Chondrocyte (in vitro differentiated cells): ENCODE data around the gene SHBG. TPM values are rescaled to one million over a fixed set of nuclear protein-coding genes. Genes with fewer than 3 reads are reported as not detected.

Experiments used
- DNase-seq: peaks from one replicate; pipeline ENCODE4 v3.0.0; 2021; ENCODE audit warnings: mixed read lengths, low spot score
- H3K27ac Mint-ChIP-seq: one replicate; pipeline ENCODE4 v1.8.0; 2021; ENCODE audit warnings: mild to moderate bottlenecking, moderate library complexity, mixed read lengths; ENCODE audit not compliant: unreplicated experiment
- H3K27me3 Mint-ChIP-seq: 2 replicates; pipeline ENCODE4 v1.8.0; 2021; ENCODE audit warnings: low read depth, mixed read lengths
- H3K36me3 Mint-ChIP-seq: 2 replicates; pipeline ENCODE4 v1.8.0; 2021; ENCODE audit warnings: low read depth, mixed read lengths
- H3K4me1 Mint-ChIP-seq: 2 replicates; pipeline ENCODE4 v1.8.0; 2021; ENCODE audit warnings: low read depth, mild to moderate bottlenecking, mixed read lengths
- H3K4me3 Mint-ChIP-seq: one replicate; pipeline ENCODE4 v1.8.0; 2021; ENCODE audit warnings: mild to moderate bottlenecking, moderate library complexity, mixed read lengths; ENCODE audit not compliant: unreplicated experiment
- H3K9me3 Mint-ChIP-seq: 2 replicates; pipeline ENCODE4 v1.8.0; 2021; ENCODE audit warnings: low read depth, mixed read lengths
- CTCF ChIP-seq: fragments of 200-600 bp; sonication (generic); IDR thresholded peaks from 2 replicates; pipeline ENCODE4 v1.5.0; 2021; ENCODE audit warnings: antibody characterized with exemption, mild to moderate bottlenecking, moderate library complexity
- total RNA-seq: library from RNA; stranded (reverse); gene quantifications from 3 replicates; pipeline ENCODE4 v1.2.1, GENCODE V29; 2021

Gene SHBG
- total RNA-seq, 1 donor from 2014 or later: 1.2 TPM

- Mint-ChIP-seq H3K4me3 (peak overlapping the region; percentile 47), H3K9me3 (no peaks in the 10 kb centered on the region), H3K27ac (peak overlapping the region; percentile 92), H3K36me3 (peaks cover 14% of the 10 kb centered on the region), H3K27me3 (no peaks in the 10 kb centered on the region), H3K4me1 (peaks cover 58% of the 10 kb centered on the region)
- no peak for TF ChIP-seq CTCF
- DNase-seq: no peak
Observed at GRCh38 chr17:7586673-7587419, 43.1 kb upstream of the SHBG start.

- peaks cover 16% of the 10 kb centered on the region for H3K36me3 Mint-ChIP-seq
- peak overlapping the region; percentile 92 for H3K27ac Mint-ChIP-seq
- H3K27me3 Mint-ChIP-seq: no peaks in the 10 kb centered on the region
- H3K4me1 Mint-ChIP-seq: peaks cover 51% of the 10 kb centered on the region
- no peak for TF ChIP-seq CTCF
- H3K9me3 Mint-ChIP-seq: no peaks in the 10 kb centered on the region
- H3K4me3 Mint-ChIP-seq: peak overlapping the region; percentile 47
- DNase-seq: no peak
Observed at GRCh38 chr17:7587420-7588151, 42.3 kb upstream of the SHBG start.

- no peaks in the 10 kb centered on the region for H3K9me3 Mint-ChIP-seq
- no peak for TF ChIP-seq CTCF
- peaks cover 23% of the 10 kb centered on the region for H3K36me3 Mint-ChIP-seq
- DNase-seq: no peak
- no peak overlapping the region for H3K4me3 Mint-ChIP-seq
- peaks cover 46% of the 10 kb centered on the region for H3K4me1 Mint-ChIP-seq
- H3K27me3 Mint-ChIP-seq: no peaks in the 10 kb centered on the region
- H3K27ac Mint-ChIP-seq: peak overlapping the region; percentile 92
Observed at GRCh38 chr17:7588553-7589203, 41.3 kb upstream of the SHBG start.

- DNase-seq: peak; percentile 97
- TF ChIP-seq CTCF: peak; percentile 87
- Mint-ChIP-seq H3K4me3 (no peak overlapping the region), H3K27me3 (no peaks in the 10 kb centered on the region), H3K9me3 (no peaks in the 10 kb centered on the region), H3K27ac (no peak overlapping the region), H3K36me3 (peaks cover 30% of the 10 kb centered on the region), H3K4me1 (peaks cover 45% of the 10 kb centered on the region)
Observed at GRCh38 chr17:7589204-7589868, 40.6 kb upstream of the SHBG start.
